ENCODE results near the gene SYTL2.

Gene SYTL2

DNA sequence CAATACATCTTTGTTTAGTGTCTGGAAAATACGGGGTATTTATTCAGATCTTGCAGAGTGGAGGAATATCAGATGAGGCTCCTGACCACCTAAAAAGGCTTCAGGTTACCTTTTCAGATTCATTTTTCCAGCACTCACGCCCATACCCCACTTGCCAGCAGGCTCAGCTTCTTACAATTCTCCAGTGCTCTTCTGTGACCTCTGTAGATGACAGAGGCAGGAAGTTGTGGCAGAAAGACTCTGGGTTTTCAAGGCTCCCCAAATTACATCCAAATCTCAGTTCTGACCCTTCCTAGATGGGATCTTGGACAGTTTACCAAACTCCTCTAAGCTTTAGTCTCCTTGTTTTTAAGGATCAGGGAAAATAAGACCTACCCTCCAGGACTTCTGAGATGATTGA, 61.1 kb downstream of the SYTL2 start:
- Histone ChIP-seq H3K27me3 (ENCODE audit: control insufficient read depth, insufficient read depth, low read length) (no peaks in the 10 kb centered on the region), H3K4me1 (ENCODE audit: control insufficient read depth, insufficient read depth, low read length) (peaks cover 26% of the 10 kb centered on the region), H3K27ac (ENCODE audit: low read depth, low read length) (no peak overlapping the region)

GRCh38 chr11:85749287-85749834, 61.6 kb downstream of the SYTL2 start:
- H3K27ac ChIP-seq (ENCODE audit: low read depth, low read length): no peak overlapping the region
- no peak overlapping the region for H3K9ac ChIP-seq (ENCODE audit: low read depth, low read length)
- H3K4me1 ChIP-seq (ENCODE audit: control insufficient read depth, insufficient read depth, low read length): peaks cover 26% of the 10 kb centered on the region

More for the DNA sequence above, 61.1 kb downstream of the SYTL2 start:
- H3K9me3 ChIP-seq (ENCODE audit: control insufficient read depth, insufficient read depth, low read length): no peaks in the 10 kb centered on the region
- H3K4me3 ChIP-seq (ENCODE audit: low read depth, low read length): no peak overlapping the region
- no peaks in the 10 kb centered on the region for H3K36me3 ChIP-seq (ENCODE audit: control insufficient read depth, insufficient read depth, low read length)
- H3K9ac ChIP-seq (ENCODE audit: low read depth, low read length): no peak overlapping the region

DNA sequence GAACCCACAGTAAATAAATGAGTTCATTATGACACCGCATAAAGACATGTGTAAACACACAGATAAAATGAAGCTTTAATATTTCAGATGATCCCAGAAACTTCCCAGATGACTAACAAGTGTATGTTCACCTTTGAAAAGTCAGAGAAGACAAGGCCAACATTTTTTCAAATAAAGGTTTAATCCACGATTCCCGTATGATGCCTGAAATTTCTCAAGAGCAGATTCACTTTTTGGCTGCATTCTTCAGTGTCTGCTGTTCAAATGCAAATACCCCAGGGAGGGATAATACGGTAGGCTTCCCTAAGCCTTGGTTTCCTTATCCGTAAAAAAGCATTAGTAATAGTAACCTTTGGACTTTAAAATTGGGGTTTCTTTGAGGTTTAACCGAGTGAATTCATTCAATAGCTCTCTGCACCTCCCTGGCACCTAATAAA, 62.5 kb downstream of the SYTL2 start:
- peak overlapping the region; percentile 38 for H3K27ac ChIP-seq (ENCODE audit: low read depth, low read length)
- H3K36me3 ChIP-seq (ENCODE audit: control insufficient read depth, insufficient read depth, low read length): no peaks in the 10 kb centered on the region
- no peaks in the 10 kb centered on the region for H3K27me3 ChIP-seq (ENCODE audit: control insufficient read depth, insufficient read depth, low read length)
- no peak overlapping the region for H3K9ac ChIP-seq (ENCODE audit: low read depth, low read length)
- H3K9me3 ChIP-seq (ENCODE audit: control insufficient read depth, insufficient read depth, low read length): no peaks in the 10 kb centered on the region
- peaks cover 26% of the 10 kb centered on the region for H3K4me1 ChIP-seq (ENCODE audit: control insufficient read depth, insufficient read depth, low read length)
- peak overlapping the region; percentile 2; the same call in 1 of the 2 replicates for H3K4me3 ChIP-seq (ENCODE audit: low read depth, low read length)

More at GRCh38 chr11:85749287-85749834, 61.6 kb downstream of the SYTL2 start:
- Histone ChIP-seq H3K27me3 (ENCODE audit: control insufficient read depth, insufficient read depth, low read length) (no peaks in the 10 kb centered on the region), H3K4me3 (ENCODE audit: low read depth, low read length) (peak overlapping the region; percentile 2; the same call in 1 of the 2 replicates), H3K36me3 (ENCODE audit: control insufficient read depth, insufficient read depth, low read length) (no peaks in the 10 kb centered on the region), H3K9me3 (ENCODE audit: control insufficient read depth, insufficient read depth, low read length) (no peaks in the 10 kb centered on the region)

GRCh38 chr11:85746670-85747069, 64.3 kb downstream of the SYTL2 start:
- Histone ChIP-seq H3K27me3 (ENCODE audit: control insufficient read depth, insufficient read depth, low read length) (no peaks in the 10 kb centered on the region), H3K4me1 (ENCODE audit: control insufficient read depth, insufficient read depth, low read length) (peaks cover 28% of the 10 kb centered on the region), H3K4me3 (ENCODE audit: low read depth, low read length) (no peak overlapping the region), H3K9ac (ENCODE audit: low read depth, low read length) (no peak overlapping the region), H3K9me3 (ENCODE audit: control insufficient read depth, insufficient read depth, low read length) (no peaks in the 10 kb centered on the region), H3K36me3 (ENCODE audit: control insufficient read depth, insufficient read depth, low read length) (no peaks in the 10 kb centered on the region), H3K27ac (ENCODE audit: low read depth, low read length) (no peak overlapping the region)

- no peak overlapping the region for H3K9ac ChIP-seq (ENCODE audit: low read depth, low read length)
- H3K4me3 ChIP-seq (ENCODE audit: low read depth, low read length): no peak overlapping the region
- peaks cover 32% of the 10 kb centered on the region for H3K4me1 ChIP-seq (ENCODE audit: control insufficient read depth, insufficient read depth, low read length)
- H3K36me3 ChIP-seq (ENCODE audit: control insufficient read depth, insufficient read depth, low read length): no peaks in the 10 kb centered on the region
- no peaks in the 10 kb centered on the region for H3K9me3 ChIP-seq (ENCODE audit: control insufficient read depth, insufficient read depth, low read length)
- no peaks in the 10 kb centered on the region for H3K27me3 ChIP-seq (ENCODE audit: control insufficient read depth, insufficient read depth, low read length)
- H3K27ac ChIP-seq (ENCODE audit: low read depth, low read length): no peak overlapping the region
These were observed 65.3 kb downstream of the SYTL2 start for GRCh38 chr11:85745626-85746025.

DNA sequence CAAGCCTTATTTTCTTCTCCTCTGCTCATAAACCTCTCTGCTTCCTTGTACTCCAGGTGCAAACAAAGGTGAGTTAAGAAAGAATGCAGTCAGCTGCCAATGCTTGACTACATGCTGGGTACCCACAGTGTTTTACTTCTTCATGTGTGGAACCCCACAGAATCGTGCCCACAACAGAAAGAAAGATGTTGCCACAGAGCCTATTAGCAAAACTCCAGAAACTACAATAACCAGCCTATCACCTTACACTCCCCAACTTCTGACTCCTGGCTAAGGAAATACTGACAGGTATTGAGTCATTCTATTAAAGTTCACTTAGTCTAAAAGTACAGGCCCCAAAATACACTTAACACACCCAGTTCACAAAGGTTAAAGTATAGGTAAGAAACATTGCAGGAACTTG, 68.1 kb downstream of the SYTL2 start:
- peaks cover 7% of the 10 kb centered on the region for H3K4me1 ChIP-seq (ENCODE audit: control insufficient read depth, insufficient read depth, low read length)
- no peaks in the 10 kb centered on the region for H3K27me3 ChIP-seq (ENCODE audit: control insufficient read depth, insufficient read depth, low read length)
- H3K9ac ChIP-seq (ENCODE audit: low read depth, low read length): no peak overlapping the region
- H3K4me3 ChIP-seq (ENCODE audit: low read depth, low read length): no peak overlapping the region
- H3K9me3 ChIP-seq (ENCODE audit: control insufficient read depth, insufficient read depth, low read length): no peaks in the 10 kb centered on the region
- no peak overlapping the region for H3K27ac ChIP-seq (ENCODE audit: low read depth, low read length)
- no peaks in the 10 kb centered on the region for H3K36me3 ChIP-seq (ENCODE audit: control insufficient read depth, insufficient read depth, low read length)

GRCh38 chr11:85742348-85742747, 68.6 kb downstream of the SYTL2 start:
- Histone ChIP-seq H3K4me1 (ENCODE audit: control insufficient read depth, insufficient read depth, low read length) (peaks cover 6% of the 10 kb centered on the region; the same call in 1 of the 2 replicates), H3K9ac (ENCODE audit: low read depth, low read length) (no peak overlapping the region), H3K27me3 (ENCODE audit: control insufficient read depth, insufficient read depth, low read length) (no peaks in the 10 kb centered on the region), H3K4me3 (ENCODE audit: low read depth, low read length) (no peak overlapping the region), H3K27ac (ENCODE audit: low read depth, low read length) (no peak overlapping the region), H3K9me3 (ENCODE audit: control insufficient read depth, insufficient read depth, low read length) (no peaks in the 10 kb centered on the region), H3K36me3 (ENCODE audit: control insufficient read depth, insufficient read depth, low read length) (no peaks in the 10 kb centered on the region)

- Histone ChIP-seq H3K9ac (ENCODE audit: low read depth, low read length) (no peak overlapping the region), H3K27ac (ENCODE audit: low read depth, low read length) (no peak overlapping the region), H3K27me3 (ENCODE audit: control insufficient read depth, insufficient read depth, low read length) (no peaks in the 10 kb centered on the region), H3K36me3 (ENCODE audit: control insufficient read depth, insufficient read depth, low read length) (no peaks in the 10 kb centered on the region), H3K4me3 (ENCODE audit: low read depth, low read length) (no peak overlapping the region), H3K4me1 (ENCODE audit: control insufficient read depth, insufficient read depth, low read length) (peaks cover 12% of the 10 kb centered on the region), H3K9me3 (ENCODE audit: control insufficient read depth, insufficient read depth, low read length) (no peaks in the 10 kb centered on the region)
These were observed 70.2 kb downstream of the SYTL2 start for GRCh38 chr11:85740481-85741400.

GRCh38 chr11:85737738-85738137, 73.2 kb downstream of the SYTL2 start:
- Histone ChIP-seq H3K9me3 (ENCODE audit: control insufficient read depth, insufficient read depth, low read length) (no peaks in the 10 kb centered on the region), H3K4me3 (ENCODE audit: low read depth, low read length) (no peak overlapping the region), H3K4me1 (ENCODE audit: control insufficient read depth, insufficient read depth, low read length) (peaks cover 9% of the 10 kb centered on the region), H3K27ac (ENCODE audit: low read depth, low read length) (no peak overlapping the region), H3K27me3 (ENCODE audit: control insufficient read depth, insufficient read depth, low read length) (no peaks in the 10 kb centered on the region), H3K9ac (ENCODE audit: low read depth, low read length) (no peak overlapping the region), H3K36me3 (ENCODE audit: control insufficient read depth, insufficient read depth, low read length) (no peaks in the 10 kb centered on the region)

- no peak overlapping the region for H3K4me3 ChIP-seq (ENCODE audit: low read depth, low read length)
- no peaks in the 10 kb centered on the region for H3K36me3 ChIP-seq (ENCODE audit: control insufficient read depth, insufficient read depth, low read length)
- no peak overlapping the region for H3K9ac ChIP-seq (ENCODE audit: low read depth, low read length)
- no peak overlapping the region for H3K27ac ChIP-seq (ENCODE audit: low read depth, low read length)
- H3K9me3 ChIP-seq (ENCODE audit: control insufficient read depth, insufficient read depth, low read length): no peaks in the 10 kb centered on the region
- H3K4me1 ChIP-seq (ENCODE audit: control insufficient read depth, insufficient read depth, low read length): peaks cover 8% of the 10 kb centered on the region
- no peaks in the 10 kb centered on the region for H3K27me3 ChIP-seq (ENCODE audit: control insufficient read depth, insufficient read depth, low read length)
These were observed 75.0 kb downstream of the SYTL2 start for GRCh38 chr11:85735876-85736460.

DNA sequence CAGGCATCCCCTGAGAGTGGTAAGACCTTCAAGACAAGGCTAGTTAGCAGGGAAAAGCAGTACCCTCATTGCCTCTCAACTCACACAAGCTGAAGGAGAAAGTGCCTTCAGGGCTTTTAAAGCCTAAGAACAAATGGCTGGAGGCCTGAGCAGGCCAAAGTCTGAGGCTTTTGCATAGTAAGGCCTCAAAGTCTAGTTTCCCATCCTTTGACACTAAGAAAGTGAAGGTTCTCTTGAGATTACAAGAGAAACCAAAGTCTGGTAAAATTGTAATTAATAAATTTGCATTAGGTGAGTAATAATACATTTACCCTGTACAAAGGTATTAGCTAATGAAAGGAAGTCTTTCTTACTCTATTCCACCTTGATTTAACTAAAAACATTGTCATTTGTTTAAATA, 78.0 kb downstream of the SYTL2 start:
- Histone ChIP-seq H3K9me3 (ENCODE audit: control insufficient read depth, insufficient read depth, low read length) (no peaks in the 10 kb centered on the region), H3K27ac (ENCODE audit: low read depth, low read length) (no peak overlapping the region), H3K36me3 (ENCODE audit: control insufficient read depth, insufficient read depth, low read length) (no peaks in the 10 kb centered on the region), H3K27me3 (ENCODE audit: control insufficient read depth, insufficient read depth, low read length) (no peaks in the 10 kb centered on the region), H3K4me1 (ENCODE audit: control insufficient read depth, insufficient read depth, low read length) (peaks cover 5% of the 10 kb centered on the region; the same call in 1 of the 2 replicates), H3K4me3 (ENCODE audit: low read depth, low read length) (no peak overlapping the region), H3K9ac (ENCODE audit: low read depth, low read length) (no peak overlapping the region)
